HepG2 (cell line): Measurements from ENCODE around the gene UBE2O. TPM values are rescaled to one million over a fixed set of nuclear protein-coding genes. Genes with fewer than 3 reads are reported as not detected.

Source experiments
- EEA1 ChIP-seq: sonication (generic); formaldehyde crosslinking; IDR thresholded peaks from 2 replicates; pipeline ENCODE4 v1.5.1; 2020; ENCODE audit warnings: mild to moderate bottlenecking, missing genetic modification reagents, borderline replicate concordance
- ELF1 ChIP-seq: sonication (generic); formaldehyde crosslinking; IDR thresholded peaks from 2 replicates; pipeline ENCODE4 v1.4.0; 2020; ENCODE audit warnings: missing genetic modification reagents
- KDM2A ChIP-seq: sonication (generic); formaldehyde crosslinking; IDR thresholded peaks from 2 replicates; pipeline ENCODE4 v1.4.0; 2020; ENCODE audit warnings: low read depth, missing genetic modification reagents, borderline replicate concordance
- MED1 ChIP-seq: sonication (generic); formaldehyde crosslinking; IDR thresholded peaks from 2 replicates; pipeline ENCODE4 v1.4.0; 2020; ENCODE audit warnings: missing genetic modification reagents
- MEIS2 ChIP-seq: sonication (generic); formaldehyde crosslinking; IDR thresholded peaks from 2 replicates; pipeline ENCODE4 v1.9.0; 2021; ENCODE audit warnings: mild to moderate bottlenecking, missing genetic modification reagents
- NFIB ChIP-seq: sonication (generic); formaldehyde crosslinking; IDR thresholded peaks from 2 replicates; pipeline ENCODE4 v1.9.0; 2021; ENCODE audit warnings: missing genetic modification reagents, mild to moderate bottlenecking, borderline replicate concordance
- NR2C2 ChIP-seq: sonication (generic); formaldehyde crosslinking; IDR thresholded peaks from 2 replicates; pipeline ENCODE4 v1.4.0; 2020; ENCODE audit warnings: missing genetic modification reagents, mild to moderate bottlenecking, moderate library complexity, borderline replicate concordance
- SAFB2 ChIP-seq: sonication (generic); formaldehyde crosslinking; IDR thresholded peaks from 2 replicates; pipeline ENCODE4 v1.5.1; 2020; ENCODE audit warnings: missing genetic modification reagents, low read depth, mild to moderate bottlenecking, borderline replicate concordance
- SMARCC2 ChIP-seq: fragments of 450-650 bp; IDR thresholded peaks from 2 replicates; pipeline ENCODE4 v1.6.1; 2017; ENCODE audit warnings: antibody characterized with exemption, mild to moderate bottlenecking
- TRIM24 ChIP-seq: sonication (generic); formaldehyde crosslinking; IDR thresholded peaks from 2 replicates; pipeline ENCODE4 v1.8.0; 2022; ENCODE audit warnings: mild to moderate bottlenecking, missing genetic modification reagents
- ZNF256 ChIP-seq: sonication (generic); formaldehyde crosslinking; conservative IDR thresholded peaks from 2 replicates; pipeline ENCODE4 v1.4.0; 2020; ENCODE audit warnings: missing genetic modification reagents
- ZNF446 ChIP-seq: sonication (generic); formaldehyde crosslinking; IDR thresholded peaks from 2 replicates; pipeline ENCODE4 v1.5.0; 2020; ENCODE audit warnings: mild to moderate bottlenecking, missing genetic modification reagents
- ZNF451 ChIP-seq: sonication (generic); formaldehyde crosslinking; IDR thresholded peaks from 2 replicates; pipeline ENCODE4 v1.5.0; 2020; ENCODE audit warnings: mild to moderate bottlenecking, missing genetic modification reagents
- ZNF546 ChIP-seq: sonication (generic); formaldehyde crosslinking; conservative IDR thresholded peaks from 2 replicates; pipeline ENCODE4 v1.8.1; 2023; ENCODE audit warnings: mild to moderate bottlenecking, missing genetic modification reagents
- ZNF652 ChIP-seq: IDR thresholded peaks from 2 replicates; pipeline ENCODE4 v1.6.1; 2016; ENCODE audit warnings: low read depth, borderline replicate concordance
- polyA plus RNA-seq, 8 experiments: library from polyadenylated mRNA; depleted of rRNA in 3 of 8; stranded (reverse) in 7 of 8; unstranded in 1 of 8; fragments of >200 nt; fragmentation: Illumina TruSeq in 4 of 8; extraction: Trizol in 4 of 8; gene quantifications; 2 replicates each; pipeline versions ENCODE4 v1.2.1 to v1.2.3, GENCODE V29; 2011 to 2016; ENCODE audit warnings: low read depth in 4 of 8, missing spikeins in 1 of 8, mixed read lengths in 1 of 8; ENCODE audit not compliant: insufficient read depth in 1 of 8
- total RNA-seq, 5 experiments: library from RNA; depleted of rRNA; stranded (reverse); fragments of >200 nt; fragmentation: Illumina TruSeq; extraction: Trizol; gene quantifications; 2 replicates each; pipeline ENCODE4 v1.2.3, GENCODE V29; 2016; ENCODE audit warnings: low read depth in 1 of 5
- TF ChIP-seq, protein P1 (sequence below): sonication (generic); formaldehyde crosslinking; IDR thresholded peaks from 2 replicates; pipeline ENCODE4 v1.8.1; 2023; ENCODE audit warnings: mild to moderate bottlenecking, missing genetic modification reagents
- TF ChIP-seq, protein P2 (sequence below): sonication (generic); formaldehyde crosslinking; IDR thresholded peaks from 2 replicates; pipeline ENCODE4 v1.5.1; 2020; ENCODE audit warnings: missing genetic modification reagents, mild to moderate bottlenecking, borderline replicate concordance
- TF ChIP-seq, protein P3 (sequence below): sonication (generic); formaldehyde crosslinking; IDR thresholded peaks from 2 replicates; pipeline ENCODE4 v1.5.0; 2020; ENCODE audit warnings: mild to moderate bottlenecking, missing genetic modification reagents
- TF ChIP-seq, protein P4 (sequence below), 2 experiments: sonication (generic) in 1 of 2; formaldehyde crosslinking in 1 of 2; IDR thresholded peaks; 2 replicates each; pipeline versions ENCODE4 v1.5.1 to v1.6.1; 2011 to 2020; ENCODE audit warnings: borderline replicate concordance in 1 of 2, low read depth in 1 of 2, low read length in 1 of 2, mild to moderate bottlenecking in 1 of 2, missing genetic modification reagents in 1 of 2, moderate library complexity in 1 of 2

Gene UBE2O
- total and polyA plus RNA-seq, 2 of the 13 experiments (the other 11 are each of a cell fraction or from before 2014, with no cell fraction given), result 21.5 to 23.5 TPM

DNA sequence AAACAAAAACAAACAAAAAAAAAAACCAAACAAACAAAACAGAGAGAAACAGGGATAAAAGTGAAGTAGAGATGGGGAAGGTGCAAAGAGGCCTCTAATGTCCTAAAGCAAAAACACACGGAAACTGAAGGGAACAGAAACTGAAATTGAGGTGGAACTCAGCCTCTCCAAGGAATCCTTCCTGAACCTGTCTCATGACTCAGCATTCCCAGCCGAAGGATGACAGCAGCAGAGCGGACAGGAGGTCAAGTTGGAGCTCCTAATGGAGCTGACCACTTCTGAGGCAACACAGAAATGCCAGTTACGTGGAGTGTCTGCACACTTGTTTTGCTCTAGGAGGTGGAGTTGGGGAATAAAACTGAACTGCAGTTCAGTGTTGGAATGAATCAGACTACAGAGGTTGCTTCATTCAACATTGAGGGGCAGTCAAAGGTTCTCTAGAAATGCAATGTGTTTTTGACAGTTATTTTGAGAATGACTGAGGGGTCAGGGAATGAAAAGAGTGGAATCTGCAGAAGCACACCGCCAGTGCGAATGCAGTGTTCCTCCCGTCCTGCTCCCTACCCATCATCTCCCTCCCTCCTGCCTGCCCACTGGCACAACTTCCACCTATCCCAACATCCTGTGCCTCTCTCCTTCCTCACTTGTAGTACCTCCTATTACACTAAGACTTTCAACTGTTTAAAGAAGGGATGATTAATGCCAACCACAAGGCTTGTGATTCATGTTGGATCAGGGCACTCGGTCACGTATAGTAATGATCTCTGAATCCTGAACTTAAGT is 6.3 kb downstream of the UBE2O start (continued):
- TF ChIP-seq, protein P1, sequence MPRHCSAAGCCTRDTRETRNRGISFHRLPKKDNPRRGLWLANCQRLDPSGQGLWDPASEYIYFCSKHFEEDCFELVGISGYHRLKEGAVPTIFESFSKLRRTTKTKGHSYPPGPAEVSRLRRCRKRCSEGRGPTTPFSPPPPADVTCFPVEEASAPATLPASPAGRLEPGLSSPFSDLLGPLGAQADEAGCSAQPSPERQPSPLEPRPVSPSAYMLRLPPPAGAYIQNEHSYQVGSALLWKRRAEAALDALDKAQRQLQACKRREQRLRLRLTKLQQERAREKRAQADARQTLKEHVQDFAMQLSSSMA (CRISPR knock-in tag), result no peak
- TF ChIP-seq ZNF446 (CRISPR knock-in tag) (no peak), ZNF652 (CRISPR knock-in tag) (no peak), KDM2A (CRISPR knock-in tag) (no peak), ZNF256 (CRISPR knock-in tag) (0 out of 2 replicates have a peak, but pooled peaks have one; percentile 39), TRIM24 (CRISPR knock-in tag) (no peak), SMARCC2 (no peak), MEIS2 (CRISPR knock-in tag) (no peak), NR2C2 (CRISPR knock-in tag) (no peak), EEA1 (CRISPR knock-in tag) (no peak), ELF1 (CRISPR knock-in tag) (no peak), MED1 (peak; percentile 33; the same call in 1 of the 2 replicates), ZNF546 (CRISPR knock-in tag) (no peak), NFIB (no peak), ZNF451 (CRISPR knock-in tag) (no peak), SAFB2 (CRISPR knock-in tag) (no peak)
- TF ChIP-seq, protein P2, sequence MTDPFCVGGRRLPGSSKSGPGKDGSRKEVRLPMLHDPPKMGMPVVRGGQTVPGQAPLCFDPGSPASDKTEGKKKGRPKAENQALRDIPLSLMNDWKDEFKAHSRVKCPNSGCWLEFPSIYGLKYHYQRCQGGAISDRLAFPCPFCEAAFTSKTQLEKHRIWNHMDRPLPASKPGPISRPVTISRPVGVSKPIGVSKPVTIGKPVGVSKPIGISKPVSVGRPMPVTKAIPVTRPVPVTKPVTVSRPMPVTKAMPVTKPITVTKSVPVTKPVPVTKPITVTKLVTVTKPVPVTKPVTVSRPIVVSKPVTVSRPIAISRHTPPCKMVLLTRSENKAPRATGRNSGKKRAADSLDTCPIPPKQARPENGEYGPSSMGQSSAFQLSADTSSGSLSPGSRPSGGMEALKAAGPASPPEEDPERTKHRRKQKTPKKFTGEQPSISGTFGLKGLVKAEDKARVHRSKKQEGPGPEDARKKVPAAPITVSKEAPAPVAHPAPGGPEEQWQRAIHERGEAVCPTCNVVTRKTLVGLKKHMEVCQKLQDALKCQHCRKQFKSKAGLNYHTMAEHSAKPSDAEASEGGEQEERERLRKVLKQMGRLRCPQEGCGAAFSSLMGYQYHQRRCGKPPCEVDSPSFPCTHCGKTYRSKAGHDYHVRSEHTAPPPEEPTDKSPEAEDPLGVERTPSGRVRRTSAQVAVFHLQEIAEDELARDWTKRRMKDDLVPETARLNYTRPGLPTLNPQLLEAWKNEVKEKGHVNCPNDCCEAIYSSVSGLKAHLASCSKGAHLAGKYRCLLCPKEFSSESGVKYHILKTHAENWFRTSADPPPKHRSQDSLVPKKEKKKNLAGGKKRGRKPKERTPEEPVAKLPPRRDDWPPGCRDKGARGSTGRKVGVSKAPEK (CRISPR knock-in tag), result no peak
- TF ChIP-seq, protein P3, sequence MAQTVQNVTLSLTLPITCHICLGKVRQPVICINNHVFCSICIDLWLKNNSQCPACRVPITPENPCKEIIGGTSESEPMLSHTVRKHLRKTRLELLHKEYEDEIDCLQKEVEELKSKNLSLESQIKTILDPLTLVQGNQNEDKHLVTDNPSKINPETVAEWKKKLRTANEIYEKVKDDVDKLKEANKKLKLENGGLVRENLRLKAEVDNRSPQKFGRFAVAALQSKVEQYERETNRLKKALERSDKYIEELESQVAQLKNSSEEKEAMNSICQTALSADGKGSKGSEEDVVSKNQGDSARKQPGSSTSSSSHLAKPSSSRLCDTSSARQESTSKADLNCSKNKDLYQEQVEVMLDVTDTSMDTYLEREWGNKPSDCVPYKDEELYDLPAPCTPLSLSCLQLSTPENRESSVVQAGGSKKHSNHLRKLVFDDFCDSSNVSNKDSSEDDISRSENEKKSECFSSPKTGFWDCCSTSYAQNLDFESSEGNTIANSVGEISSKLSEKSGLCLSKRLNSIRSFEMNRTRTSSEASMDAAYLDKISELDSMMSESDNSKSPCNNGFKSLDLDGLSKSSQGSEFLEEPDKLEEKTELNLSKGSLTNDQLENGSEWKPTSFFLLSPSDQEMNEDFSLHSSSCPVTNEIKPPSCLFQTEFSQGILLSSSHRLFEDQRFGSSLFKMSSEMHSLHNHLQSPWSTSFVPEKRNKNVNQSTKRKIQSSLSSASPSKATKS (CRISPR knock-in tag), result no peak
- TF ChIP-seq, protein P4, sequence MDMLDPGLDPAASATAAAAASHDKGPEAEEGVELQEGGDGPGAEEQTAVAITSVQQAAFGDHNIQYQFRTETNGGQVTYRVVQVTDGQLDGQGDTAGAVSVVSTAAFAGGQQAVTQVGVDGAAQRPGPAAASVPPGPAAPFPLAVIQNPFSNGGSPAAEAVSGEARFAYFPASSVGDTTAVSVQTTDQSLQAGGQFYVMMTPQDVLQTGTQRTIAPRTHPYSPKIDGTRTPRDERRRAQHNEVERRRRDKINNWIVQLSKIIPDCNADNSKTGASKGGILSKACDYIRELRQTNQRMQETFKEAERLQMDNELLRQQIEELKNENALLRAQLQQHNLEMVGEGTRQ (IDR thresholded peaks at IDR 0.05; ENCODE audit: low read depth, low read length), result no peak
- TF ChIP-seq, protein P4 (CRISPR knock-in tag; IDR thresholded peaks at IDR 0.05; ENCODE audit: borderline replicate concordance), result no peak
